GM12865 (cell line): ENCODE measurements around the gene DNAJA1.
"Not testable (repeated sequence)": the region's sequence is repeated elsewhere in the genome, so short reads cannot be mapped to it uniquely, and the experiment has no call there.

Source experiments
- DNase-seq: peaks from one replicate; pipeline ENCODE4 v3.0.0; 2010; ENCODE audit warnings: low read depth
- H3K4me3 ChIP-seq: 2 replicates; pipeline ENCODE4 v1.5.1; 2011; ENCODE audit warnings: mild to moderate bottlenecking, low read depth, low read length, control low read depth
- TF ChIP-seq, protein P1 (sequence below): IDR thresholded peaks from 2 replicates; pipeline ENCODE4 v1.5.1; 2011; ENCODE audit warnings: low read length, control low read depth, low read depth, inconsistent platforms; ENCODE audit not compliant: insufficient read depth; ENCODE audit errors: missing control alignments

DNAJA1 gene

DNA sequence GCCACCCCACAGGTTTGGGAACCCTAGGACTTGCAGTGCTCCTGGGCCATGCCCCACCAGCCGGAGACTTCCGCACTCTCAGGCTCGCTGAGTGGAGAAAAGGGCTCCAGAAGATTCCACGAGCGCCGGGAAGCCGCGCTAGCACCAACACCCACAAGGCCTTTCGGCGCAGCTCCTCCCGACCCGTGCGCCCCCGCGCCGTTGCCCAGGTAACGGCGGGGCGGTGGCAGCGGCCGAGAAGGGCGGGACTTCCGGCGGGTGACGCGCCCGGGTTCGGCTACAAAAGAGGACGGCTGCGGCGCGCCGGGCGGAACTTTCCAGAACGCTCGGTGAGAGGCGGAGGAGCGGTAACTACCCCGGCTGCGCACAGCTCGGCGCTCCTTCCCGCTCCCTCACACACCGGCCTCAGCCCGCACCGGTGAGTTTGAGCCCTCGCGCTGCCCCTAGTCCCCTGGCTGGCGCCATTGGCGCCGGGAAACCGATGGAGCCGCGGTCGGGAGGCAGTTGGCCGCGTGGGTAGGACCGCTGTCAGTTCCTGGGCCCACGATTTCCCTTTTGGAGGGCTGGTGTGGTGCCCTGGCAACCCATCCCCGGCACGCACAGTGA, at the start of gene DNAJA1:
TSS of gene DNAJA1 (plus strand) at position 308 of the 606 bp plus-strand sequence. CDS start 1,212 bp downstream, outside the sequence.
- TF ChIP-seq, protein P1, sequence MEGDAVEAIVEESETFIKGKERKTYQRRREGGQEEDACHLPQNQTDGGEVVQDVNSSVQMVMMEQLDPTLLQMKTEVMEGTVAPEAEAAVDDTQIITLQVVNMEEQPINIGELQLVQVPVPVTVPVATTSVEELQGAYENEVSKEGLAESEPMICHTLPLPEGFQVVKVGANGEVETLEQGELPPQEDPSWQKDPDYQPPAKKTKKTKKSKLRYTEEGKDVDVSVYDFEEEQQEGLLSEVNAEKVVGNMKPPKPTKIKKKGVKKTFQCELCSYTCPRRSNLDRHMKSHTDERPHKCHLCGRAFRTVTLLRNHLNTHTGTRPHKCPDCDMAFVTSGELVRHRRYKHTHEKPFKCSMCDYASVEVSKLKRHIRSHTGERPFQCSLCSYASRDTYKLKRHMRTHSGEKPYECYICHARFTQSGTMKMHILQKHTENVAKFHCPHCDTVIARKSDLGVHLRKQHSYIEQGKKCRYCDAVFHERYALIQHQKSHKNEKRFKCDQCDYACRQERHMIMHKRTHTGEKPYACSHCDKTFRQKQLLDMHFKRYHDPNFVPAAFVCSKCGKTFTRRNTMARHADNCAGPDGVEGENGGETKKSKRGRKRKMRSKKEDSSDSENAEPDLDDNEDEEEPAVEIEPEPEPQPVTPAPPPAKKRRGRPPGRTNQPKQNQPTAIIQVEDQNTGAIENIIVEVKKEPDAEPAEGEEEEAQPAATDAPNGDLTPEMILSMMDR, result no peak
- H3K4me3 ChIP-seq, result peak within 1 kb of the TSS; percentile 96
- peak; percentile 97 for DNase-seq

DNA sequence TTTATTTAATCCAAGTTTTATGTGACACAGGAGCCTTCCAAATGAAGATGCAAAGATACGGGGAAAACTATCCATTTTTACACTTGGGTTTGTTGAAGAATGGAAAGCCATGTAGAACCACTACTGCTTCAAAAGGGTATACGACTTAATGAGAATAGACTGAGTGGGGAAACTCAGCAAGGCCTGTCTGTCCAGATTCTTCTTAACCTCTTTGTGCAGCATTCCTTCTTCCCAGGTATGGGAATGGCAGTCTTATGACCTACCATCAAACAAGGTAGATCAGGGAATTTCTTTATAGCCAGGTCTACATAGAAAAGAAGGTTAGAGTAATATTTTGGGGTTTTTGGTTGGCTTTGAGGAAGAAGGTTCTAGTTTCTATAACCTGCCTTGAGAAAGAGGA, 47.0 kb upstream of the DNAJA1 start:
- DNase-seq, result no peak
- no peak overlapping the region for H3K4me3 ChIP-seq
- TF ChIP-seq, protein P1, result no peak

DNA sequence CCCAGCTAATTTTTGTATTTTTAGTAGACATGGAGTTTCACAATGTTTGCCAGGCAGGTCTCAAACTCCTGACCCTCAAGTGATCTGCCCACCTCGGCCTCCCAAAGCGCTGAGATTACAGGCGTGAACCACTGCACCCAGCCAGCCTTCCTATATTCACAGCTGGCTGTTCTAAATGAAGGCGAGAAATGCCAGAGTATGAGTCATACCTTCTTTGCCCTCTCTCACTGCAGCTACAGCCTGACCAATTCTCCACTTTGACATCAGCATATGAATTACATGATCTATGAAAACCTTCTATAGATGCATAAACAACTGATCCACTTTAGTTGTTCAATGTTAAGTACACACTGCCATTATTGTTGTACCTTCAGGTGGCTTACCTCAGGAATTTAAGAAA, 38.1 kb upstream of the DNAJA1 start:
- TF ChIP-seq, protein P1, result no peak
- no peak overlapping the region for H3K4me3 ChIP-seq
- DNase-seq, result no peak

DNA sequence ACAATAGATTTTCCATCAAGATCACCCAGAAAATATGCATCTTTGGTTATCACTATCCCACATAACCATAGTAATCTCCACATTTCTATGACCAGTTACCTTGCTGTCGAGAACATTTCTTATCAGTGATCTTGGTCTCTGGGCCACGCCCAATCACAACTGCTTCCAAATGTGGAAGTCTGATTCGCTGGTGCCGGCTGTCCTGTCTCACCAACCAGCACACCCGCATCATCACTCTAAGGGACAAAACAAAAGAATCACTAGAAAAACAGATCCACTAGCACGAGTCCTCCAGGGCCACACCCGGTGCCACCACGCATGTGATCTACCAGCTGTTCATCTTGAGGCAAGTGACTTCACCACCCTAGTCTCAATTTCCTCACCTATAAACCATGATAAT, 35.4 kb upstream of the DNAJA1 start:
- DNase-seq, result no peak
- TF ChIP-seq, protein P1, result no peak
- no peak overlapping the region for H3K4me3 ChIP-seq

DNA sequence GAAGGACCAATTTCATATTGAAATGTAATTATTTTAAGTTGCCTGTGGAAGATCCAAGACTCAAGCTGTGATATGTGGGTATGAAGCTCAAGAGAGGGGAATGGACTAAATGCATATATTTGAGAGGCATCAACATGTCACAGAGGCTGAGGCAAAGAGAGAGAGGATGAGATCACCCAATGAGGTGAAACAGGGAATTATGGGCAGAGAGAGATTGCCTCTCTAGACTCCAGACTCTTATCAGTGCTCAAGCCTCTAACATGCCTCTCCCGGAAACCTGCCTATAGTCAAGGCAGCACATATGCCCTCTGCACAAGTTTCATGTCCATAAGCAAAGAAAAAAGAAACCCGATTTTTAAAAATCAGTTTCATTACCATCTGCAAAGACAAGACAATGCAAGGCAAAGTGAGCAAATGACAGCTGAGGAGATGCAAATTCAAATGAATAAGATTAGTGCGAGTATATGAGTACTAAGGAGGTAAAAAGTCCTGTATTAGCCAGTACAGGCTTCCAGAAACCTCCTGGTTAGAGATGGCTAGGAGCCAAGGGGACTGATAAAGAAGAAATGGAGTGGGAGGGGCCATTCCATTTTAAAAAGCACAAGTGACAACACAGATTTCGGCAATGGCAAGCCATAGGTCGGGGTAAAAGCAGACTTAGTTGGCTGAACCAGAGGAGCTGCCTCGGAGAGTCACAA, 33.0 kb upstream of the DNAJA1 start:
- TF ChIP-seq, protein P1, result no peak
- no peak overlapping the region for H3K4me3 ChIP-seq
- DNase-seq, result no peak

DNA sequence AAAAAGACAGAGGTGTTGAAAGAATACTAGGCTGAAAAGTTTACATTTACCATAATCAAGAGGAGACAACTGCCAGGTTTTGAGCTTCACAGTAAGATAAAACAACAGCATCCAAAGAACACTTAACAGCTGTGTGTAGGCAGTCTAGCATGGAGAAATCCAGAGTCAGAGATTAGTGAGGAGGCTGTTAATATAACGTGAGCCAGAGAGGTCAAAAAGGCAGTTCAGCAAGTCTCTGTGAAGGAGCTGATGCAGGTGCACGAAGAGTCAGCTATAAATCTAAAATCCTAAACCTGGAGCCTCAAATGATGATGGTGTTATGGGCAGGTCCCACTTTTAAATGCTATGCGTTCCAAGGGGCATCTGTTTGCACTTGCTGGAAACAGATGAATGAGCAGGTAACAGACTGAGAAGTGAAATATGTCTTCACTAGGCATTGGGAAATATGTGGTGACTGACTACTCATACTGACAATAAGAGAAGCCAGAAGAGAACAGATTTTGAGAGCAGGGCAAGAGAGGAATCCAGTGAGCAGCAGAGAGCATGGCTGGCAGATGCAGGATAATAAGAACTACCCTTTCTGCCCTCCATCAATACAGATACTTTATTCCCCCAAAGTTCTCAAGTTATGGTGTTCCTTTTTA, 32.4 kb upstream of the DNAJA1 start:
- DNase-seq, result no peak
- H3K4me3 ChIP-seq, result no peak overlapping the region
- TF ChIP-seq, protein P1, result no peak

DNA sequence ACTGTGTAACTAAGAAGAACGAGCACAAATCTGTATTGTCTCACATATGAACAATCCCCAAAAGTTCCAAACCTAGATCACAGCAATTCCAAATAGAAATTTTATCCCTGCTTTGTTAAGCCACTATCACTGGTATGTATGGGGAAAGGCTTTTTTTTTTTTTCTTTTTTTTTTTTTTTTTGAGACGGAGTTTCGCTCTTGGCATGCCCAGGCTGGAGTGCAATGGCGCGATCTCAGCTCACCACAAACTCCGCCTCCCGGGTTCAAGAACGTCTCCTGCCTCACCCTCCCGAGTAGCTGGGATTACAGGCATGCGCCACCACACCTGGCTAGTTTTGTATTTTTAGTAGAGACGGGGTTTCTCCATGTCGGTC, 24.4 kb upstream of the DNAJA1 start:
- H3K4me3 ChIP-seq, result peak overlapping the region; percentile 77
- DNase-seq, result peak; percentile 51

DNA sequence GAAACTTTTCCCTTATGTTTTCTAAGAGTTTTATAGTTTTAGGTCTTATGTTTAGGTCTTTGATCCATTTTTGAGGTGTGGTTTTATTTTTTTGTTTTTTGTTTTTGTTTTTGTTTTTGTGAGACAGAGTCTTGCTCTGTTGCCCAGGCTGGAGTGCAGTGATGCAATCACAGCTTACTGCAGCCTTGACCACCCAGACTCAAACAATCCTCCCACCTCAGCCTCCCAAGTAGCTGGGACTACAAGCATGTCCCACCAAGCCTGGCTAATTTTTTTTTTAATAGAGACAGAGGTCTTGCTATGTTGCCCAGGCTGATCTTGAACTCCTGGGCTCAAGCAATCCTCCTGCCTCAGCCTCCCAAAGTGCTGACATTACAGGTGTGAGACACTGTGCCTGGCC, 19.7 kb upstream of the DNAJA1 start:
- not testable (repeated sequence) for DNase-seq, H3K4me3 ChIP-seq
